Measurements from ENCODE around the gene PCYT1B. TPM values are rescaled to one million over a fixed set of nuclear protein-coding genes. Genes with fewer than 3 reads are reported as not detected.

Gene PCYT1B
- total RNA-seq, 4 donors from 2014 or later: 0.04 to 0.78 (median 0.20) TPM; not detected in 1

DNA sequence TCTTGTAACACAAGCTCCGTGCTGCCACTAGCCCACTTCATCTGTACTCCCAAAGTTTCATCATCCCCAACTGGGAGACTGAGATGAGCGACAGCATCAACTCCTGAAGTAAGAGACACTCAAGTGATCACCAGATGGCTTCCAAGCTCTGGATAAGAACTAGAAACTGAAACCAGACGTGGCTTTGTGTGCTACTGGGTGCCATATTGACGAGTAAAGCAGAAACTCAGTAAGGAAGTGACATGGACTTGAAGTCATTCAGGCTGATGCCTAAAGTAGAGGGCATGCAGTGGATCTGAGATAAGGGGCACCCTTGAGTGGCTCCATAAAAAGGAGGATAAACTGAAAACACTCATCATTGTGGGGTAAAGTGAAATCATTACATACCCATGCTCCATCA is 72.4 kb downstream of the PCYT1B start:
- no peak for DNase-seq (ENCODE audit: low spot score in 2 of 2)
- H3K4me3 ChIP-seq (ENCODE audit: low read depth, poor library complexity, severe bottlenecking): no peak overlapping the region
- TF ChIP-seq POLR2A (IDR thresholded peaks at IDR 0.05): no peak
- TF ChIP-seq, protein P1, sequence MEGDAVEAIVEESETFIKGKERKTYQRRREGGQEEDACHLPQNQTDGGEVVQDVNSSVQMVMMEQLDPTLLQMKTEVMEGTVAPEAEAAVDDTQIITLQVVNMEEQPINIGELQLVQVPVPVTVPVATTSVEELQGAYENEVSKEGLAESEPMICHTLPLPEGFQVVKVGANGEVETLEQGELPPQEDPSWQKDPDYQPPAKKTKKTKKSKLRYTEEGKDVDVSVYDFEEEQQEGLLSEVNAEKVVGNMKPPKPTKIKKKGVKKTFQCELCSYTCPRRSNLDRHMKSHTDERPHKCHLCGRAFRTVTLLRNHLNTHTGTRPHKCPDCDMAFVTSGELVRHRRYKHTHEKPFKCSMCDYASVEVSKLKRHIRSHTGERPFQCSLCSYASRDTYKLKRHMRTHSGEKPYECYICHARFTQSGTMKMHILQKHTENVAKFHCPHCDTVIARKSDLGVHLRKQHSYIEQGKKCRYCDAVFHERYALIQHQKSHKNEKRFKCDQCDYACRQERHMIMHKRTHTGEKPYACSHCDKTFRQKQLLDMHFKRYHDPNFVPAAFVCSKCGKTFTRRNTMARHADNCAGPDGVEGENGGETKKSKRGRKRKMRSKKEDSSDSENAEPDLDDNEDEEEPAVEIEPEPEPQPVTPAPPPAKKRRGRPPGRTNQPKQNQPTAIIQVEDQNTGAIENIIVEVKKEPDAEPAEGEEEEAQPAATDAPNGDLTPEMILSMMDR (IDR thresholded peaks at IDR 0.05): no peak
- 52 to 65% methylated on average over 4 of the region's 4 CpGs for WGBS, 2 donors
- intact Hi-C loops (cut with DNase I; ENCODE audit: low total_unique reads): no loop called here

- intact Hi-C loops (cut with DNase I; ENCODE audit: low total_unique reads): no loop called here
- 53 to 68% methylated on average over 4 of the region's 4 CpGs for WGBS, 2 donors
- DNase-seq (ENCODE audit: low spot score in 2 of 2): no peak
These were observed 80.0 kb downstream of the PCYT1B start for GRCh38 chrX:24567169-24567568.

DNA sequence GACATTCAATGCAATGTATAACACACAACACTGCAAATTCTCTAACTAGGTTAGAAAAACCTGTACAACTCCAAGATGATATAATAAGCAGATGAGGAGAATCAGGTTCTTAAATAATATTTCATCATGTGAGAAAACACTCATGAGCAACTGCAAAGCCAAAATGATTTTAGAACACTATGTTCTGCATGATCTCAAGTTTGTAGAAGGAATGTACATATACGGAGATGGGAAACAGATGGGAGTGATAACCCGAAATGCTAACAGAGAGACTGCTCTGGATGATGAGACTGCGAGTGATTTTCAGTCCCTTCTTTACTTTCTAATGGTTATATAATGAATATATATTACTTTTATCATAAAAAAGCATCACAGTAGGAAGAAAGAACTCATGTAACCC is 80.9 kb downstream of the PCYT1B start:
- TF ChIP-seq, protein P1 (IDR thresholded peaks at IDR 0.05): no peak
- TF ChIP-seq POLR2A (IDR thresholded peaks at IDR 0.05): no peak
- no peak for DNase-seq (ENCODE audit: low spot score in 2 of 2)
- intact Hi-C loops (cut with DNase I; ENCODE audit: low total_unique reads): no loop called here
- H3K4me3 ChIP-seq (ENCODE audit: low read depth, poor library complexity, severe bottlenecking): no peak overlapping the region
- 58 to 64% methylated on average over 3 of the region's 3 CpGs for WGBS, 2 donors

More at GRCh38 chrX:24567169-24567568, 80.0 kb downstream of the PCYT1B start:
- no peak overlapping the region for H3K4me3 ChIP-seq (ENCODE audit: low read depth, poor library complexity, severe bottlenecking)
- TF ChIP-seq, protein P1 (IDR thresholded peaks at IDR 0.05): no peak
- no peak for TF ChIP-seq POLR2A (IDR thresholded peaks at IDR 0.05)

- DNase-seq (ENCODE audit: low spot score in 2 of 2): no peak
- H3K4me3 ChIP-seq (ENCODE audit: low read depth, poor library complexity, severe bottlenecking): no peak overlapping the region
- 85 to 98% methylated on average over 19 of the region's 19 CpGs for WGBS, 2 donors
- TF ChIP-seq POLR2A (IDR thresholded peaks at IDR 0.05): no peak
- TF ChIP-seq, protein P1 (IDR thresholded peaks at IDR 0.05): no peak
- intact Hi-C loops (cut with DNase I; ENCODE audit: low total_unique reads): no loop called here
These were observed 83.7 kb downstream of the PCYT1B start for GRCh38 chrX:24563291-24564010.

DNA sequence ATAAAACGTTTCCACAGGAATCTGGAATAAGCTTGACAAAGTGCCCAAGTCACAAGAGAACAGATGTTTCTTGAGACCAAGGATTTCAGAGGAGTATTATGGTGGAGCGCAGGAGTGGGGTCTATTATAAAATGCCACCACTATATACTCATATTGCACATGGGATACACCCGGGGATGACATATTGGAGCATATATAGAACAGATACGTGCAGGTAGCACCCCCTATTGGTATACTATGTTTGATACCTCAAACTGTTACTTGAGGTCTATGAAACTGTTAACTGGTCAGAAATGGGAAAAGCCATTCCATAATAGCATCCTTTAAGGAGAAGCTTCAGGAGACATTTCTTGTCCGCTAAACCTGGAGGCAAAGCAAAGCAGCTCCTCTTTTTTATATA is 86.0 kb downstream of the PCYT1B start:
- DNase-seq (ENCODE audit: low spot score in 2 of 2): no peak
- H3K4me3 ChIP-seq (ENCODE audit: low read depth, poor library complexity, severe bottlenecking): no peak overlapping the region
- intact Hi-C loops (cut with DNase I; ENCODE audit: low total_unique reads): no loop called here
- no peak for TF ChIP-seq POLR2A (IDR thresholded peaks at IDR 0.05)
- TF ChIP-seq, protein P1 (IDR thresholded peaks at IDR 0.05): no peak
- WGBS, 2 donors: 65 to 74% methylated on average over 5 of the region's 5 CpGs

- TF ChIP-seq, protein P1 (IDR thresholded peaks at IDR 0.05): no peak
- no peak for TF ChIP-seq POLR2A (IDR thresholded peaks at IDR 0.05)
- WGBS, 2 donors: 30 to 50% methylated on average over 4 of the region's 4 CpGs
These were observed 94.1 kb downstream of the PCYT1B start for GRCh38 chrX:24553011-24553410.

More at GRCh38 chrX:24553011-24553410, 94.1 kb downstream of the PCYT1B start:
- no peak for DNase-seq (ENCODE audit: low spot score in 2 of 2)
- intact Hi-C loops (cut with DNase I; ENCODE audit: low total_unique reads): no loop called here
- no peak overlapping the region for H3K4me3 ChIP-seq (ENCODE audit: low read depth, poor library complexity, severe bottlenecking)

Measured in lower leg skin (tissue), 4 donors.